Dermis blood vessel endothelial cell (primary cell): ENCODE results near the gene ADGRE2. TPM values are rescaled to one million over a fixed set of nuclear protein-coding genes. Genes with fewer than 3 reads are reported as not detected.

Source experiments
- DNase-seq: peaks from one replicate; pipeline ENCODE4 v3.0.0; 2010
- total RNA-seq: library from RNA; depleted of rRNA; stranded (reverse); fragments of >200 nt; gene quantifications from 2 replicates; pipeline ENCODE4 v1.2.3, GENCODE V29; 2014

The ADGRE2 gene
- total RNA-seq, 1 donor from 2014 or later: 0.17 TPM

GRCh38 chr19:14733574-14733973, 44.8 kb downstream of the ADGRE2 start:
- DNase-seq: no peak

GRCh38 chr19:14732510-14732909, 45.9 kb downstream of the ADGRE2 start:
- DNase-seq: no peak

- DNase-seq: no peak
Measured at GRCh38 chr19:14731200-14731599, 47.2 kb downstream of the ADGRE2 start.

- DNase-seq: no peak
Measured at GRCh38 chr19:14728595-14728994, 49.8 kb downstream of the ADGRE2 start.

- no peak for DNase-seq
Measured at GRCh38 chr19:14722127-14722526, 56.2 kb downstream of the ADGRE2 start.

- no peak for DNase-seq
Measured at GRCh38 chr19:14719162-14719561, 59.2 kb downstream of the ADGRE2 start.

GRCh38 chr19:14718522-14719116, 59.7 kb downstream of the ADGRE2 start:
- no peak for DNase-seq

- DNase-seq: no peak
Measured at GRCh38 chr19:14715841-14716240, 62.5 kb downstream of the ADGRE2 start.

GRCh38 chr19:14704450-14704849, 73.9 kb downstream of the ADGRE2 start:
- DNase-seq: no peak

- no peak for DNase-seq
Measured at GRCh38 chr19:14703833-14704232, 74.5 kb downstream of the ADGRE2 start.

- no peak for DNase-seq
Measured at GRCh38 chr19:14700711-14701375, 77.5 kb downstream of the ADGRE2 start.

GRCh38 chr19:14699641-14700040, 78.7 kb downstream of the ADGRE2 start:
- DNase-seq: peak; percentile 65

GRCh38 chr19:14695471-14695870, 82.9 kb downstream of the ADGRE2 start:
- no peak for DNase-seq

- no peak for DNase-seq
Measured at GRCh38 chr19:14694641-14695266, 83.6 kb downstream of the ADGRE2 start.

GRCh38 chr19:14689598-14690503, 88.5 kb downstream of the ADGRE2 start, which contains the start of gene ZNF333:
Gene ZNF333, plus strand, starts transcription at chr19:14690048. Its CDS starts 3,444 bp downstream, at chr19:14693492.
- DNase-seq: peak; percentile 93

GRCh38 chr19:14686411-14686810, 91.9 kb downstream of the ADGRE2 start:
- peak; percentile 54 for DNase-seq

GRCh38 chr19:14683439-14683838, 94.9 kb downstream of the ADGRE2 start:
- DNase-seq: no peak

Other genes with a start within 250 kb of the ADGRE2 start
- 17.0 and 25.5 TPM in 2 replicates for gene TECR, start 249.0 kb downstream of the ADGRE2 start, total RNA-seq
- 199 and 268 TPM in 2 replicates for gene NDUFB7, start 206.5 kb downstream of the ADGRE2 start, total RNA-seq
- not detected in 2 replicates for gene CLEC17A, start 195.5 kb downstream of the ADGRE2 start, total RNA-seq
- not detected in 2 replicates for gene ADGRE3, start 103.7 kb downstream of the ADGRE2 start, total RNA-seq
- 6.6 and 16.2 TPM in 2 replicates for gene ZNF333, start 88.5 kb downstream of the ADGRE2 start, total RNA-seq
- not detected in 2 replicates for gene OR7A5, start 56.6 kb upstream of the ADGRE2 start, total RNA-seq
- not detected in 2 replicates for gene OR7C1, start 56.6 kb upstream of the ADGRE2 start, total RNA-seq
- not detected in 2 replicates for gene OR7A10, start 70.4 kb upstream of the ADGRE2 start, total RNA-seq
- not detected in 2 replicates for gene OR7A17, start 107.6 kb upstream of the ADGRE2 start, total RNA-seq
- gene OR7C2, start 162.9 kb upstream of the ADGRE2 start, total RNA-seq: not detected in 2 replicates
- gene SLC1A6, start 201.3 kb upstream of the ADGRE2 start, total RNA-seq: not detected in 2 replicates